H4 (cell line): ENCODE results near the gene ALKBH2. TPM values are rescaled to one million over a fixed set of nuclear protein-coding genes. Genes with fewer than 3 reads are reported as not detected.
A peak's percentile ranks its signal among the peaks of the same experiment; 100 is the strongest.

Source experiments
- DNase-seq: peaks from one replicate; pipeline ENCODE4 v3.0.0-alpha.2; 2015; ENCODE audit warnings: low spot score
- total RNA-seq: library from RNA; depleted of rRNA; stranded (reverse); fragments of >200 nt; shearing (Covaris generic); gene quantifications from 2 replicates; pipeline ENCODE4 v1.2.3, GENCODE V29; 2014

ALKBH2 gene
- total RNA-seq, 1 experiment from 2014 or later, result 19.5 TPM

DNA sequence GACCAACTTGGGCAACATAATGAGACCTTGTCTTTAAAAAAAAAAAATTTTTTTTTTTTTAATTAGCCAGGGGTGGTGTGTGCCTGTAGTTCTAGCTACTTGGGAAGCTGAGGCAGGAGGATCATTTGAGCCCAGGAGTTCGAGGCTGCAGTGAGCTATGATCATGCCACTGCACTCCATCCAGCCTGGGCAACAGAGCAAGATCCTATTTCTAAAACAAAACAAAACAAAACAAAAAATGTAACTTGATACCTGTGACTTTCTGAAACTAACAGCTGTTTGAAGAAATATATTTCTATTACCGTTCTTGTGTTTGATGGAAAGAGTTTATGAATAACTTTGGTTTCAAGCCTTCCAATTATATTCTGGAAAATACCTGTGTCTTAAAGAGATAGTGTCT lies 21.4 kb upstream of the ALKBH2 start:
- no peak for DNase-seq

GRCh38 chr12:109113661-109114321 lies 20.5 kb upstream of the ALKBH2 start:
- DNase-seq, result no peak

DNA sequence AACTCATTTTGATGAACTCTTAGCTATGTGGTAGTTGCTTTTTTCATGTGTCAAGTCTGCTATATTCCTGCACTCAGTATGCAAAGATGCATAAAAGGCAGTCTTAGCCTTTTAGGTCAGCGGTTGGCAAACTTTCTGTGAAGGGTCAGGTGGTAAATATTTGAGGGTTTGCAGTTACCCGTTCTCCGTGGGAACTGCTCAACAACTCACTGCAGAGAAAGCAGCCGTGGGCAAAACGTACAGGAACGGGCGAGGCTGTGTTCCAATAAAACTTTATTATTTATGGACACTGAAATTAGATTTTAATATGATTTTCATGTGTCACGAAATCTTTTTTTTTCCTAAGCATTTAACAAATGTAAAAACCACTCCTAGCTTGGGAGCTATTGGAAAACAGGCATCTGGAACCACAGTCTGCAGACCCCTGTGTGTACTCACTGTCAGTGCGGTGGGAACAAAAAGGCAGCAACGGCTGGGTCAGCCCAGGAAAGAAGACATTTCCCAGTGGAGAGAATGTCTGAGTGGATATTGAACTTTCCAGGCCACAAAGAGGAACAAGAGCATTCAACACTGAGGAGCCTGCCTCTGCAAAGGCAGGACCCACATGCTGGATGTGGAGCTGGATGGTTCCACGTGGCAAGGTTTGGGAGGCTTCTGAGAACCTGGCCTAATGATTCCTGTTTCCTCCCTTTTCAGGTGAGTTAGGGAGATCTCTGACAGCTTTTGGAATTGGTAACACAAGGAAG lies 19.6 kb upstream of the ALKBH2 start:
- DNase-seq, result no peak

DNA sequence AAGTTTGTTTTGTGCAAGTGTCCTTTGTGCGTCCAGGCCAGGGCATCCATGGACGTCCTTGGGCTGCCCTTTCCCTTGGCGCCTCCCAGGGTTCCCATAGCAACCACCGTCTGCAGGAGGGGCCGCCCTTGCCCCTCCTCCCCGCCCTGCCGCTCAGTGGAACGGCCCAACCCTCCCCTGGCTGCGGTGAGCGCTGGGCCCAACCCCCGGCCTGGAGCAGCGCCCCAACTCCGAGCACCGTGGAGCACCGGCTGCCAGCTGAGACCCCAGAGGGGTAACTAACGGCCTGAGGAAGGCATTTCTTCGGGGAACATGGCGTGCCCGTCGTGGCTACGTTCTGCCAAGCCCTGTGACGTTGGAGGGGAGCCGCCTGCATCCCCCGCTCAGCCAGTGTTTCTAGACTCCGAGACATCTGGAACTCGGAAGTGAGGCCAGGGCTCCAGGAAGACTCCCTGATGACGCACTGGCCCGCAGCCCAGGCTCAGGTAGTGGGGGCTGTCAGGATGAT lies 17.8 kb upstream of the ALKBH2 start:
- DNase-seq, result peak; percentile 72

GRCh38 chr12:109109746-109110350 lies 16.6 kb upstream of the ALKBH2 start:
- no peak for DNase-seq

GRCh38 chr12:109105176-109105575 lies 11.9 kb upstream of the ALKBH2 start:
- no peak for DNase-seq

DNA sequence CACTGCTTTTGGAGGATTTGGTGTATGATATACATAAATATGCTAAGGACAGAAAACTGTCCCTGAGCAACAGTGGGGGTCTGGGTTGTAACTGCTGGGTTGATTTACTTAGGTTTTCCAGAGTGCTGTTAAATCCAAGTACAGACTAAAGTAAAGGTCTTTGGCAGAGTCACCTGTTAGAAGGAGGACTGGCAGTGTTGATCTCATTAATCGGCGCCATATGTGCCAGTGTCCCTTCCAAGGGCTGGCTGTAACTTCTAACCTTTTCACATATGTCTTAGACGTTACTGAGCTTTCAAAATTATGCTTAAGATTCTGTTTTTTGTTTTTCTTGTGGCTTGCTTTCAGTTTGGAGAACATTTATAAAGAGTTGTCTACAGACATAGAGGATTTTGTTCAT lies 9.2 kb upstream of the ALKBH2 start:
- DNase-seq, result no peak

DNA sequence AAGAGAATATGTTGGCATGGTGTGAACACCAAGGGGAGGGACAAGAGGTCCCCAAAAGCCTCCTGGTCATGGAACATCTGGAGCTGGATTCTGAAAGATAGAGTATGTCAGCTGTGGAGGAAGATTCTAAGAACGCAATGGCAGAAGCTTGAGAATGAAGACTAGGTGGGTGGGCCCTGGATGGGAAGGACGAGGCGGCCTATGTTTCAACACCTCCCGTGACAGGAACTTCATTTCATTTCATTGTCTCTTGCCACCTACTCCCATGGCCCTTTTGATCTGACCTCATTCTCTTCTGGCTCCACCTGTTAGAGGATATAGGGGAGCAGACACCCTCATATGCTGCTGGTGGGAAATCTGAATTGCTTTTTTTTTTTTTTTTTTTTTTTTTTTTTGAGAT lies 7.5 kb upstream of the ALKBH2 start:
- no peak for DNase-seq

GRCh38 chr12:109099431-109100020 lies 6.3 kb upstream of the ALKBH2 start:
- DNase-seq, result no peak

DNA sequence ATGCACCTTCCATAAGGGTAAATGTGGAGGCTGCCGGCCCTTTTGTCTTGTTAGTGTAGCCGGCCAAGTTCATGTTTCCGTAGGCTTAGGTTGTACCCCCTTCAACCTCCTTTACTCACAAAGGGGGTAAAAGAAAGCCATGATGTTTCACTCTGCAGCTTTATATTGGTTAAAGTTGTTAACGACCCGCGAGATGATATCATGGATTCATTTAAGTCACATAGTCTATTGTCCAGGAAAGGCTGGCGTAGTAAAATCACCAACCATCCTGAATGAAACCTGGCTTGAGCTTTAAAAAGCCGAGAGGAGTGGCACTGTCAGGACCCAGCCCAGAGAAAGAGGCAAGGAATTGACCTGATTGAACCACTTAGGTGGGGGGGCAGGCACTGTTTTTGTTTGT lies 5.4 kb upstream of the ALKBH2 start:
- DNase-seq, result no peak

GRCh38 chr12:109098183-109098604 lies 4.9 kb upstream of the ALKBH2 start:
- DNase-seq, result peak; percentile 19

- DNase-seq, result peak; percentile 93
Observed at GRCh38 chr12:109097435-109098182, 4.3 kb upstream of the ALKBH2 start, which contains the start of gene UNG. UNG (plus strand) TSS chr12:109097597; CDS start chr12:109097680, 83 bp downstream.

DNA sequence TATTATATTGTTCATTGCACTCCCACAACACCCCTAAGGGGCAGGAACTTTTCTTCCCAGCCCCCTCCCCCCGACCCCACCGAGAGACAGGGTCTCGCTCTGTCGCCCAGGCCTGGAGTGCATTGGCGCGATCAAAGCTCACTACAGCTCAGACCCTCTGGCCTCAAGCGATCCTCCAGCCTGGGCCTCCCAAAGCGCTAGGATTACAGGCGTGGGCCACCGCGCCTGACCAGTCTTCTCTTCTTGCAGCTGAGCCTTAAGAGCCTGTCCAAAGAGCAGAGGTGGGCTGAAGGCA lies 3.8 kb upstream of the ALKBH2 start:
- DNase-seq, result no peak

DNA sequence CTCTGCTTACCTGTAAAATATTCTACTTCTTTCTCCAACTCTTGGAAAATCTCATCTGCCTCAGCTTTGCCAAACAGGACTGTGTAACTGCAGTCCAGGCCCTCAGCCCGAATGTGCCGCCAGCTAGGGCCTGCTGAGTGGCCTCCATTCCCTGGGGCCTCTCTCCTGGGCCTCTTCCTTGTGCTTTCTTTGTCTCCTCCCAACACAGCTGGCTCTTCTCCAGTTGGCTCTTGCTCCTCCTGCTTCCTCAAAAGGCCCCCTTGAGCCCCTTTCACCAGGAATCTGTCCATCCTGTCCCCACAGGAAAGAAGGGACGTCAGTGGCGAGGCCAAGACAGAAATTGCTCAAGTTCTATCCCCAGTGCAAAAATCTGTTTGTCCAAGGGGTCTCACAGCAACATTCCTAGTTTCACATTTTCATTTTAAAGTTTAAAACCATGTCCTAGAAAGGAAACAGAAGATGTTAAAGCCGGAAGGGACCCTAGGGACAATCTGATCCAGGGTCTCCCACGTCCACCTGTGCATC lies 713 bp downstream of the ALKBH2 start:
- DNase-seq, result no peak

- DNase-seq, result no peak
Observed at GRCh38 chr12:109089683-109090082, 3.6 kb downstream of the ALKBH2 start.

GRCh38 chr12:109088818-109089217 lies 4.5 kb downstream of the ALKBH2 start:
- DNase-seq, result no peak

DNA sequence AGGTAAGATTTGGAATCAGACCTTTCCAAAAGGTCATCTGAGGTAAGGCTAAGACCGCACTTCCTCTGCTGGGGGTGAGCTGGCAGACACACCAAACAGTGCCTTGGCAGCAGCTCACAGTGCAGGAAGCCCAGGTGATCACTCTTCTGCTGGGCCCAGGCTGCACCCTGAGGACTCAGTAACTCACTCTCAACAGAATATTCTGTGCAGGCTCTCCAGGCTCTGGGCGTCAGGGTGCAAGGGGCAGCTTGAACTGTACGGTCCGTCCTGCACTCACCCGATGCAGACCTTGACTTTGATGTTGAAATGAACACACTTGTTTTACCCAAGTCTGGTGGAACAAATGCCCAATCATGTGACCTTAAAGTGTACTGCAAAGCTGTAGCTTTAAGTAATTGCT lies 6.0 kb downstream of the ALKBH2 start:
- no peak for DNase-seq

- no peak for DNase-seq
Observed at GRCh38 chr12:109085590-109085989, 7.7 kb downstream of the ALKBH2 start.

DNA sequence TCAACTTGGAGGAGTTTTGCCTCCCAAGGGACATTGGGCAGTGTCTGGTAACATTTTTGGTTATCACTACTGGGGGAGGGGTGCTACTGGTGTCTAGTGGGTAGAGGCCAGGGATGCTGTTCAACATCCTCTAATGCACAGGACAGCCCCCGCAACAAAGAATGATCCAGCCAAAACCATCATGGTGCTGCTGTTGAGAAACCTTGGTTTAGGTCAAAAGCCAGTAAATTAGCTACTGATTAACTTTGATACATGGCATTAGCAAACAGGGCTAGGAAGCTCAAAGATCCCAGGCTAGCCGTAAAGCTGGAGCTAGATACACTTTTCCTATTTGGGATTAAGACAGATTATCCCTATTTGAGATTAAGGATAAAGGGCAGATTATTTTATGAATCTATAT lies 8.8 kb downstream of the ALKBH2 start:
- DNase-seq, result no peak

DNA sequence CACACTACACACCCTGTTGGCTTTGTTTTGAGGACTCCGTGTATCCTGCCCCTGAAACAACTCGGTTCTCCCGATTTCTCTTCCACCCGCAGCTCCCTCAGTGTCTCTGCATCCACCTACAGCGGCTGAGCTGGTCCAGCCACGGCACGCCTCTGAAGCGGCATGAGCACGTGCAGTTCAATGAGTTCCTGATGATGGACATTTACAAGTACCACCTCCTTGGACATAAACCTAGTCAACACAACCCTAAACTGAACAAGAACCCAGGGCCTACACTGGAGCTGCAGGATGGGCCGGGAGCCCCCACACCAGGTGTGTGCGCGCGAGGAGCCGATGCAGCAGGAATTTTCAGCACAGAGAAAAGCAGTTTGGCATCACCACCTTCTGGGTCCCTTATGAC lies 10.5 kb downstream of the ALKBH2 start:
- DNase-seq, result no peak

DNA sequence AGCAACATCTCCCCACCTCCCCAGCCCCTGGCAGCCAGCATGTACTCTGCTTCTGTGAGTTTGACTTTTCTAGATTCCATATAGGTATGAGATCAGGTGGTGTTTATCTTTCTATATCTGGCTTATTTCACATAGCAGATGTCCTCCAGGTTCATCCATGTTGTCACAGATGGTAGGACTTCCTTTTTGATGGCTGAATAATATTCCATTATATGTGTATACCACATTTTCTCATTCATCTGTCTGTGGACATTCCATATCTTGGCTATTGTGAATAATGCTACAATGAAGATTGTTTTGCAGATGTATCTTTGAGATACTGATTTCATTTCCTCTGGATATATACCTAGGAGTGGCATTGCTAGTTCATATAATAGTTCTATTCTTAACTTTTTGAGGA lies 18.4 kb downstream of the ALKBH2 start:
- no peak for DNase-seq
